ENCODE results near the gene FCMR.

DNA sequence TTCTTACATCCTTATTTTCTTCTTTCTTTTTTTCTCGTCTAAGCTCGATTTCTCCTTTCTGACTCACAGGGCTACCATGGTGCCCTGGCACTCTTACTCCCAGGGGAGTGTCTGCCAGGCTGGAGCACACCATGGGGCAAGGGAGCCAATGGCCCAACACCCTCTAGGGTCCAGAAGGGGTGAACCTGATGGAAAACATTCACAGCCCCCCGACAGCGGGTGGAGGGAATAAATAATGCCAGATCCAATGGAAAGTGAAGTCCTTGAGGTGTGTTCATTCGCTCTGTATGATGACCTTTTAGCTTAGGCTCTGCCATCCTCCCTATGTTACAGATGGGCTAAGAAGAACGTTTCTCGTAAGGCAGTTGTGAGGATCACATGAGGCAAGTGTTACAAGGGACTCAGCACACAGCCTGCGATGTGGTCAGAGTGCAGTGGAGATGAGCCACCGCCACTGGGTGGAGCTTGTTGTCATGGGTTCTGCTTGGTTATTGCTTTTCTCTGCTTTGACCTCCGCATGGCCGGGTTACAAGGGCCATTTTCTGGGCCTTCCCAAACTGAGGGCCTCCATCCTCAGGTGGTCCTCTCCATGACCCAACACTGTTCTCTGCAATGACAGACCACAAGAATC lies 3.5 kb upstream of the FCMR start:
- no peak for TF ChIP-seq EZH2phosphoT487 (IDR thresholded peaks at IDR 0.05; ENCODE audit: low read length)
- TF ChIP-seq CTCF (IDR thresholded peaks at IDR 0.05; ENCODE audit: low read length) = no peak
